Measurements from ENCODE around the gene FOXO3.

Gene FOXO3

DNA sequence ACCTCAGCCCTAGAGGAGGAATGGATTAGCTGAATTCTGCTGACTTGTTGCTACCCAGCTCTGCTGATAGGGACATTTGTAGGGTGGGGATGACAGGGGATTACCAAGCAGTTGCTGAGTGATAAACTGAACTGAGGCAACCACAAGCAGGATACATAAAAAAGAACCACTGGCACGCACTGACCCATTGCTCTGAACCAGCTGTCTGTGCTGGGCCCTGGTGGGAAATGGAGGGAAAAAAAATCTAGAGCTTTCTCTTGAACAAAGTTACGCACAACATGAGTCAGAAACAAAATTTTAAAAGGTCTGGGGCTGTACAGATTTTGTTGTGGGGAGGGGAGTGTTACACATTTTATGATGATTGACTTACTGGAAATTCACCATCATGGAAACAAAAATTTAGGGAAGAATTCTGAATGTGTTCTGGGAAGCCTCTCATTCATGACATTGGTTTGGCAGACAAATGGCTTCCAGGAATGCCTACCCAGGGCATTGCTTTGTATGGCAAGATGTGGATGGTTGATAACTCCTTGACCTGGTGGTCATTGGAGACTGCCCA is 37.7 kb downstream of the FOXO3 start:
- DNase-seq = peak; percentile 79

- DNase-seq = no peak
These were observed 43.4 kb downstream of the FOXO3 start for GRCh38 chr6:108604156-108604555.

DNA sequence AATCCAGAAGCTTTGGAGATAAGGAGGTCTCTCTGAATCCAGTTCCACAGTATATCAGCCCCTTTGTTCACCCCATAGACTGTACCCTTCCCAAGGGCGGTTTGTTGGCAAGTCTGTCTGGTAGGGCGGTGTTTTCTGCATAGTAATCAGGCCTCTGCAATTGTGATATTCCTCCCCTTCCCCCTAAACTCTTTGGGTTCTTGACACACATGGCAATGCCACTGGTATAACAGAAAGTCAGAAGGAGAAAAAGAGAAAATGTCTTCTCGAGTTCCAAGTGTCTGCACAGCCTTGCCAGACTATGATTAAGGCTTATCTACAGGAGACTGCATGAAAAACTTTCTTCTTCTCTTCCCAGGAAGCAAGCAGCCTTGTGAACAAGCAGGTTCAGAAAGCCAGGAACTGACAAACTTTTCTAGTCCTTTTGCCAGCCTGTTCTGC is 45.6 kb downstream of the FOXO3 start:
- DNase-seq = no peak

GRCh38 chr6:108608453-108609275 is 47.9 kb downstream of the FOXO3 start:
- peak; percentile 66 for DNase-seq

DNA sequence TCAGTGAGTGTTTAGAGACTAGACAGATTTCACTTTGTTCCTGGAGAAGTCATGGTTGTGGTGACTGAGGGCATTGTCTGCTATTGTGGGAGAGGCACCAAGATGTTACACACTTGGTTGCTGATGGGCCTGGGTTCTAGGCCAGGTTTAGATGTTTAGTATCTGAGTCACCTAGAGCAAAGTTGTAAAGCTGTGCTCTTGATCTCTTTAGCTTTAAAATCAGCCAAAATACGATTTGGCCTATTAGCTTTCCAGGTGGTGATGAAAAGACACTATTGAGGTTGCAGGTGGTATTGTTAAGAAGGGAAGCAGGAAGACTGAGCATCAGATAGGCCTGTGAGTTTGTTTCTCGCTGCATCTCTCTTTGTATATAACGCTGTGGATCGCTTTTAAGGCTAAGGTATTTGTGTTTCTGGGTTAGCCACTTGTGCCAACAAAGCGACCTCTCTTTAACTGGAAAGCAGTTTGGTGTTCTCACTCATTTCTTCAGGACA is 48.6 kb downstream of the FOXO3 start:
- DNase-seq = no peak

DNA sequence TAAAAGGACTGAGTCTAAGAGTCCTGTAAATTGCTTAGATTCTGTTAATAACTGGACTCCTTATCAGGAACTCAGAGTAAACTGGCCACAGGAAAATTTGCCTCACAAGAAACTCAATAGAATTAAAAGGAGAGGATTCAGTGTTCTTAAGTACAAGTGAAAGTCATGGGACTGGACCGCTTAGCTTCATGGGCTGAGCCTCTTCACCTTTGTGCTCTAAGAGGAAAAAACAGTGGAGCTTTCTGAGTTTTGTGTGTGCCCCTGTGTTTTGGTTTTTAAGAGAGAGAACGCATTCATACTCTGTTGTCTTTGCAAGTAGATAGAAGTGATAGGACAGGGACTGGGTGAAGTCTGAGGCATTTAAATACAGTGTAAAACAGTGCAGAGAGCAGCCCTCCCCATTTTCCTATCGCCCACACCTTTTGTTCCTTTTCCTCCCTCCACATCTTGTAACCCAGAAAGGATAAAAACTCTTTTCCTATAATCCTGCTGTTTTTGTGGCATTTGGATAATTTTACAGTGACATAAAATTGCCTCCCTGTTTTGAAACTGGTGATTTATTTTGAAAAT is 49.6 kb downstream of the FOXO3 start:
- DNase-seq = no peak

DNA sequence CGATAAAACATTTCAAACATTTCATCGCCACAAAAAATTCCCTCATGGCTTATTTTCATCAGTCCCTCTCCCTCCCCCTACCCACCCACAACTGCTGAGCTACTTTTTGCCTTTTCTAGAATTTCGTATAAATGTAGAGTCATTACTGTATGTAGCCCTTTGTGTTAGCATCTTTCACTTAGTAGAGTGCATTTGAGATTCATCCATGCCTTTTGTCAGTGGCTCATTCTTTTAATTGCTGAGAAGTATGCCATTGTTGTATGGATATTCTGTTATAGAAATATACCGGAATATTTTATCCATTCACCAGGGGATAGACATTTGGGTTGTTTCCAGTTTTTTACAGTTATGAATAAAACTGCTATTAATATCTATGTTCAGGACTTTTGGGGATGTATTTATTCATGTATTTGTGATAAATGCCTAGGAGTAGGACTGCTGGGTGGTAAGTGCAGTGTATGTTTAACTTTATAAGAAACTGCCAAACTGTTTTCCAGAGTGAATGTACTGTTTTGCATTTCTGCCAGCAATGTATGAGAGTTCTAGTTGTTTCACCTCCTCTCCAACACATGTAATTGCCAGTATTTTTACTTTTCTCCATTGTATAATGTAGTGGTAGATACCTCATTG is 50.4 kb downstream of the FOXO3 start:
- no peak for DNase-seq

DNA sequence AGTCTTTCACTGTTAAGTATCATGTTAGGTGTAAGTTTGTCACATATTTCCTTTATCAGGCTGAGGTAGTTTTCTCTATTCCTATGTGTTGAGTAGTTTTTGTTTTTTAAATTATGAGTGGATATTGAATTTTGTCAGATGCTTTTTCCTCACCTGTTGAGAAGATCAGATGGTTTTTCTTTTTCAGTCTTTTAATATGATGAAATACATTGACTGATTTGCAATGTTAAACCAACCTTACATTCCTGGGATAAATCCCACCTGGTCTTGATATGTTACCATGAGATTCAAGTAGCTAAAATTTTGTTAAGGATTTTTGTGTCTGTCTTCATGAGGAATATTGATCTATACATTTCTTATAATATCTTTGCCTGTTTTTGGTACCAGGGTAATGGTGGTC is 52.1 kb downstream of the FOXO3 start:
- DNase-seq = no peak

GRCh38 chr6:108616544-108616943 is 55.8 kb downstream of the FOXO3 start:
- DNase-seq = peak; percentile 60

- DNase-seq = peak; percentile 63
These were observed 56.3 kb downstream of the FOXO3 start for GRCh38 chr6:108616973-108617372.

GRCh38 chr6:108618623-108619152 is 58.0 kb downstream of the FOXO3 start:
- no peak for DNase-seq

- DNase-seq = no peak
These were observed 58.9 kb downstream of the FOXO3 start for GRCh38 chr6:108619431-108620197.

- DNase-seq = peak; percentile 56
These were observed 60.4 kb downstream of the FOXO3 start for GRCh38 chr6:108621117-108621516.

- peak; percentile 79 for DNase-seq
These were observed 62.1 kb downstream of the FOXO3 start for GRCh38 chr6:108622641-108623298.

DNA sequence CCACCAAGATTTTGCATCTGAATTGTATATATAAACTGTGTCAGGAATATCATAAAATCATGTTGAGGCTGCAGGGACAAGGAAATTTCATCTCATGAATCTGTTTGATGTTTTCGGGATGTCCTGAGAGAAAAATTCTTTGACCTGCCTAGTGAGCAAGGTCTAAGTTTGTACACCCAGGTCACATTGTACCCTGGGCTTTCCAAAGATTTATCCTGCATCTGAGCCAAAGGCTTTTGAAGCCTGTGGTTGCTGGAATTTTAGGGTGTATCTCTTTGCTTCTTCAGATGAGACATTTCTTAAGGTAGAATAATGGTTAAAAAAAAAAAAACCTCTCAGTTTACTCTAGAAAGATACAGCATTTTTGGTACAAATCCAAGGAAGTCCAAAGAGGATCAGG is 63.3 kb downstream of the FOXO3 start:
- DNase-seq = no peak

- DNase-seq = no peak
These were observed 64.9 kb downstream of the FOXO3 start for GRCh38 chr6:108625581-108625980.

DNA sequence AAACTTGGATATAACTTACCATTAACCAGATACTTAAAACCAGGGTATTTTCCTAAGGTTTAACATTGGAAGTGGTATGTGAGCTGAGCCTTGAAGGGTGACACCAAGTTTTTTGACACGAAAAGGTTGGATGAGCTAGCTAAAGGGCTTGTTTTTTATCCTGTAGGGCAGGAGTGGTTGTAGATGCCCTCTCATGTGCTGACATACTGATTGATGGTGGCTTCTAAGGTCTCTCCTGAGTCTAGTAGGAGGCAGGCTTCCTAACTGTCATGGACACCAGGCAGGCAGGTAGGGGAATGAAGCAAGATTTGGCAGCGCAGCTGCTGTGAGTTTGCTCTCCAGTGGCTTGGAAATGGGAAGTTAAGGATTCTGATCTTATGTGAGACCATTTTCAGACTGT is 66.1 kb downstream of the FOXO3 start:
- DNase-seq = no peak

DNA sequence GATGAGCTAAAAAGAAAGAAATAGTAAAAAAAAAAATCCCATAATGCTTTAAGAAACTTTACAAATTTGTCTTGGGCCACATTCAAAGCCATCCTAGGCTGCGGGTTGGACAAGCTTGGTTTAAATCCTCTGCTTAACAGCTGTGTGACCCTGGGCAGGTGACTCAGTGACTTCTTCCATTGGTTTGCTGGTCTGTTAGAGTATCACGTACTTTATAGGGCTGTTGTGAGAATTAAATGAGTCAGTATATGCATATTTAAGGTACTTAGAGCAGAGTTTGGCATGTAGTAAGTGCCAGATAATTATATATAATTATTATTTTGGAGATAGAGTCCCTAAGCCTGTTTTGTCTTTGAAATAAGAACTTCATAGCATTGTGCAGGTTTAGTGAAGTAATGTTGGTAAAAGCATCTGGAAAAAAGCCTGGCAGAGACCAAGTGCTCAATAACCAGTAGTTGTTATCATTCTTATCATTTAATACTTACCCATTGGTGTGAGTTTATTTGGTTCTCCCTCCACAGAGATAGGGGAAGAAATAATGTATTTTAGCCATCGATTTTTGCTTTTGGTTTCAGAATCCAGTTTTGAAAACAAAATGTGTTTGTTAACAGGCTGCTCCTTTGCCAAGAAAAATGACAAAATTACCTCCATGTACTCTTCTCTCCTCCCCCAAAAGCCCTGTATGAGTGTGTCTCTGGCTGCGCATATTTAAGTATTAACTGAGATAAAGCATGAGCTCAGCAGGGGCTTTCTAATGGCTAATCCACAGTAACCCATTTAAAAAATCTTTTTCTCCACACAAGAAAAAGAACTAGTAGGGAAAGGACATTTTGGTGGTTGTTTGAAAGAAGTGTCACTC is 67.2 kb downstream of the FOXO3 start:
- DNase-seq = no peak

- peak; percentile 51 for DNase-seq
These were observed 69.5 kb downstream of the FOXO3 start for GRCh38 chr6:108630050-108630714.

DNA sequence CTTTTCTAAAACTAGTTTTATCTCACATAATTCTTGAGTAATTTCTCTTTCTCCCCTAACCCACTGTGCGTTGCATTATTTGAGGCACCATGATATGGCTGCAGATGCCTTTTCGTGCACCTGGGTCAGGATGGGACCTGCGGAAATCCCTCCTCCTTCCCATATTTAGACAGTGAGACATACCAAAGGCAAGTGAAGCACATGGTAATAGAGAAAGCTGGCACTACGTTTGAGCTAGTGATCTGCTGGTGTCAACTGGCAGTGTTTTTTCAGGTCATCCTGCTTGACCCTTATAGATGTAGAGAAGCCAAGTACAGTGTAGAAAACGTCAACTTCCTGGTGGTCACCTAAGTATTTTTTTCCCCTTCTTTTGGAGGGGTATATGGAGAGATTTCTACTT is 71.7 kb downstream of the FOXO3 start:
- DNase-seq = no peak

Measured in MV-4-11 (cell line).